Kidney epithelial cell (primary cell): ENCODE data around the gene JCHAIN. TPM values are rescaled to one million over a fixed set of nuclear protein-coding genes. Genes with fewer than 3 reads are reported as not detected.

Experiments used
- DNase-seq: peaks from one replicate; pipeline ENCODE4 v3.0.0-alpha.2; 2010; ENCODE audit warnings: low read depth
- H3K27me3 ChIP-seq: 2 replicates; pipeline ENCODE4 v1.6.0; 2011; ENCODE audit warnings: low read length; ENCODE audit not compliant: control insufficient read depth, insufficient read depth
- H3K36me3 ChIP-seq: 2 replicates; pipeline ENCODE4 v1.5.1; 2011; ENCODE audit warnings: low read length; ENCODE audit not compliant: control insufficient read depth, insufficient read depth
- H3K4me3 ChIP-seq: 2 replicates; pipeline ENCODE4 v1.5.1; 2011; ENCODE audit warnings: low read depth, mild to moderate bottlenecking, control low read depth, low read length
- total RNA-seq: library from RNA; depleted of rRNA; stranded (reverse); fragments of >200 nt; gene quantifications from 2 replicates; pipeline ENCODE4 v1.2.3, GENCODE V29; 2015
- TF ChIP-seq, protein P1 (sequence below): IDR thresholded peaks from 2 replicates; pipeline ENCODE4 v1.5.1; 2011; ENCODE audit warnings: mild to moderate bottlenecking, moderate library complexity, low read length, control low read depth, inconsistent platforms; ENCODE audit not compliant: insufficient read depth, poor library complexity, severe bottlenecking

Gene JCHAIN
- total RNA-seq, 1 donor from 2014 or later = not detected

DNA sequence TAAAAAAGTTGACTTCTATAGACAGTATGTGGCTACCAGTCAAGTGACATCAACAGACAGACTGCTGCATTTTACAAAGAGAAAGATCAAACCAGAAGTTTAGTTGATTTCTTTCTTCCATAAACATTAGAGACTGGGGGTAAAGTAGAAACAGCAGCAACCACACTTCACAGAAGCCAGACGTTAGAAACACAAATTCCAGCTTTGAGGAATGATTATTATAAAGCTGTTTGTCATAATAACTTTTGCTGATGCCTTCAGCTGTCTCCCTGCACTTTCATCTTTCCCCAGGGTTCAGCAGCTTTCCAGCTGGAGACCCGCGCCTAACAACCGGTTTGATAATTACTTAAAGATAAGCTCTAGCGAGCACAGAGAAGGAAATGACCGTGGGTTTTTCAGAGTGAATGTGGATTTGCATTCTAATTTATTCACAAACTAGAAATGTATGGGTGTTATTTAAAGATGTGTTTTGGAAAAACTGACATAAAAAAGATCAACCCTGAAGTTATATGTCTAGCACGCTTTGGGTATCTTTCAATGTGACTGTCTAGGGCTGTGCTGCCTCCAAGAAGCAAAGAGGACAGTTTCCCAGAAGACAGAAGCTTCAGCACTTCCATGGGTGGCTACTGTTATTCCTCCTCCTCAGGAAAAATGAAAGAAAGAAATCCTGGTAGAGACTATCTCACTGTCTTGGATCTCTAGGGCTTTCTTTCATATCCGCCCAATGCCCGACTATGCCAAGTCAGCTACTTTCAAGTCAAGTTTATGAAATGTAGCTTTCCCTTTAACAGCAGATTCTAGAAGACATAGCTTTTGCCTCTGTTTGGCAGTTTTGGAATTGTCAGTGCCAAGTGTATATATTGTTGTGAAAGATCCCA, 52.8 kb downstream of the JCHAIN start:
- DNase-seq = no peak
- Histone ChIP-seq H3K36me3 (no peaks in the 10 kb centered on the region), H3K27me3 (no peaks in the 10 kb centered on the region), H3K4me3 (no peak overlapping the region)
- TF ChIP-seq, protein P1, sequence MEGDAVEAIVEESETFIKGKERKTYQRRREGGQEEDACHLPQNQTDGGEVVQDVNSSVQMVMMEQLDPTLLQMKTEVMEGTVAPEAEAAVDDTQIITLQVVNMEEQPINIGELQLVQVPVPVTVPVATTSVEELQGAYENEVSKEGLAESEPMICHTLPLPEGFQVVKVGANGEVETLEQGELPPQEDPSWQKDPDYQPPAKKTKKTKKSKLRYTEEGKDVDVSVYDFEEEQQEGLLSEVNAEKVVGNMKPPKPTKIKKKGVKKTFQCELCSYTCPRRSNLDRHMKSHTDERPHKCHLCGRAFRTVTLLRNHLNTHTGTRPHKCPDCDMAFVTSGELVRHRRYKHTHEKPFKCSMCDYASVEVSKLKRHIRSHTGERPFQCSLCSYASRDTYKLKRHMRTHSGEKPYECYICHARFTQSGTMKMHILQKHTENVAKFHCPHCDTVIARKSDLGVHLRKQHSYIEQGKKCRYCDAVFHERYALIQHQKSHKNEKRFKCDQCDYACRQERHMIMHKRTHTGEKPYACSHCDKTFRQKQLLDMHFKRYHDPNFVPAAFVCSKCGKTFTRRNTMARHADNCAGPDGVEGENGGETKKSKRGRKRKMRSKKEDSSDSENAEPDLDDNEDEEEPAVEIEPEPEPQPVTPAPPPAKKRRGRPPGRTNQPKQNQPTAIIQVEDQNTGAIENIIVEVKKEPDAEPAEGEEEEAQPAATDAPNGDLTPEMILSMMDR = no peak

DNA sequence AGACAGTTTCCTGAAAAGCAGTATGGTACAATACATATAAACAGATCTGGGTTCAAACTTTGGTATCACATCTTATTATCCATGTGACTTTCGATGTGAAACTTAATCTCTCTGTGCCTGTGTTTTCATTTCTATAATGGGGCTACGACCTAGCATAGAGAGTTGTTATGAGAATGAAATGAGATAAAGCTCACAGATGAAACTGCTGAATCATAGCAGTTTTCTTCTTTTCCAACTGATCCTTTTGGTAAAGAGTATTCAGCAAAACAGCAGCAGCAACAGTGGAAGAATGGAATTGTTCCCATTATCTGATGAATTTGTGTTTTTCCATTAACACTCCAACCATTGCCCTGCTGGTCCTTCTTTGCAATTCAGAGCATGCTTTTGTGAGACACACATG, 58.0 kb downstream of the JCHAIN start:
- TF ChIP-seq, protein P1 = no peak
- H3K4me3 ChIP-seq = no peak overlapping the region
- DNase-seq = no peak
- no peaks in the 10 kb centered on the region for H3K27me3 ChIP-seq
- no peaks in the 10 kb centered on the region for H3K36me3 ChIP-seq

DNA sequence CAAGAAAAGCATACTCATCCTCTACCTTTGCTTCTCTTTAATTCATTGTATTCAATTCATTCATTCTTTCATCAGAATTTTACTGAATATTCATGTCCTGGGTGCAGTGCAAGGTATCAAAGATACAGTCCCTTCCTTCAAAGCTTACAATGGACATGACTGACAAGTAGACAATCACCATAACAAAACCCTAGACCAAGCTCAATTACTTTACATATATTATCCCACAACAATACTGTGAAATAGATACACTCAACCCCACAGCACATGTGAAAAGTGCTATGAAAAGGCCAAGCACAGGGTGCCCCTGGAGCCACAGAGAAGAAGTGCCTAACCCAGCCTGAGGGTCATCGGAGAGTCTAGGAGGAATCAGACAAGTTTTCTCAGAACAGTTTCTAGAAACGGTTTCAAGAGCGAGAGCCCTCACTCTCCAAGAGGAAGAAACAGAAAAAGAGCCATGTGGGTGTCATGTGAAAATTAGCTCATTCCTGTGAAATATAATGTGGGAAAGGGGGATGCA, 58.9 kb downstream of the JCHAIN start:
- Histone ChIP-seq H3K27me3 (no peaks in the 10 kb centered on the region), H3K36me3 (no peaks in the 10 kb centered on the region), H3K4me3 (no peak overlapping the region)
- no peak for DNase-seq
- TF ChIP-seq, protein P1 = no peak

DNA sequence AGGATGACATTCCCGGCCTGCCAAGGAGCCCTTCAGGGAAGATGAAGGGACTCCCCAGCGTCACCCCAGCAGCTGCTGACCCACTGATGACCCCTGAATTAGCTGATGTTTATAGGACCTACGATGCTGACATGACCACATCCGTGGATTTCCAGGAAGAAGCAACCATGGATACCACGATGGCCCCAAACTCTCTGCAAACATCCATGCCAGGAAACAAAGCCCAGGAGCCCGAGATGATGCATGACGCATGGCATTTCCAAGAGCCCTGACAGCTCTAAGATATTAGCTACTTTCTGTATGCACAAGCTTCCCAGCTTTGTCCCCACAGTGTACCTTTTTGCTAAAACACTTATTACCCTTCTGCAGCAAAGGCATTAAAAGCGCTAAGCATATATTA, 59.8 kb downstream of the JCHAIN start:
- no peak for DNase-seq
- no peak overlapping the region for H3K4me3 ChIP-seq
- H3K27me3 ChIP-seq = no peaks in the 10 kb centered on the region
- H3K36me3 ChIP-seq = no peaks in the 10 kb centered on the region
- TF ChIP-seq, protein P1 = no peak

Other genes with a start within 250 kb of the JCHAIN start
- not detected in 2 replicates for gene MUC7, start 194.3 kb downstream of the JCHAIN start, total RNA-seq
- 0.21 TPM in 1 of 2 replicates, not detected in the other for gene AMTN, start 147.9 kb downstream of the JCHAIN start, total RNA-seq
- gene AMBN, start 74.3 kb downstream of the JCHAIN start, total RNA-seq = not detected in 2 replicates
- gene ENAM, start 37.8 kb downstream of the JCHAIN start, total RNA-seq = under 0.01 and 0.21 TPM in 2 replicates
- gene UTP3, start 22.0 kb upstream of the JCHAIN start, total RNA-seq = 24.5 and 25.3 TPM in 2 replicates
- 31.1 and 35.6 TPM in 2 replicates for gene RUFY3, start 55.5 kb upstream of the JCHAIN start, total RNA-seq
- 83.1 and 88.0 TPM in 2 replicates for gene GRSF1, start 173.4 kb upstream of the JCHAIN start, total RNA-seq
- 19.4 and 20.3 TPM in 2 replicates for gene MOB1B, start 235.9 kb upstream of the JCHAIN start, total RNA-seq